ENCODE data around the gene OR2T8. TPM values are rescaled to one million over a fixed set of nuclear protein-coding genes. Genes with fewer than 3 reads are reported as not detected.

Gene OR2T8
- total RNA-seq, 2 donors from 2014 or later: not detected

DNA sequence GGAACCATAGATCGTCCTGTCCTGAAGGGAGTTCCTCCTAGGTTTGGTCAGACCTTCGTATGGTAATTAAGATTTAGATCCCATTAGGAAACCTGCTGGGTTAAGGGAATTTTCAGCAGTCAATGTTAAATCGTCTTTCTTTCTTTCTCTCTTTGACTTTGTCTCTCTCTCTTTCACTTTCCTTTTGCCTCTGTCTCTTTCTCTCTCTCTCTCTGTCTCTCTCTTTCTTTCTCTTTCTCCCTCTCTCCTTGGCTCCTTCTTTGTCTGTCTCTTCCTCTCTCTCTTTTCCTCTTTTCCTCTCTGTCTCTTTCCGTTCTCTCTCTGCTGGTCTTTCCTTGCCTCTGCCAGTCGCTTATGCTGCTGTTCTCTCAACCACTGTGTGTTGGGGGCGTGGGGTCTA lies 15.9 kb upstream of the OR2T8 start:
- DNase-seq (ENCODE audit: low spot score): no peak
- Histone ChIP-seq H3K9me3 (no peaks in the 10 kb centered on the region), H3K36me3 (no peaks in the 10 kb centered on the region), H3K27ac (no peak overlapping the region), H3K27me3 (no peaks in the 10 kb centered on the region), H3K4me3 (no peak overlapping the region), H3K4me1 (no peaks in the 10 kb centered on the region)
- TF ChIP-seq, protein P1, sequence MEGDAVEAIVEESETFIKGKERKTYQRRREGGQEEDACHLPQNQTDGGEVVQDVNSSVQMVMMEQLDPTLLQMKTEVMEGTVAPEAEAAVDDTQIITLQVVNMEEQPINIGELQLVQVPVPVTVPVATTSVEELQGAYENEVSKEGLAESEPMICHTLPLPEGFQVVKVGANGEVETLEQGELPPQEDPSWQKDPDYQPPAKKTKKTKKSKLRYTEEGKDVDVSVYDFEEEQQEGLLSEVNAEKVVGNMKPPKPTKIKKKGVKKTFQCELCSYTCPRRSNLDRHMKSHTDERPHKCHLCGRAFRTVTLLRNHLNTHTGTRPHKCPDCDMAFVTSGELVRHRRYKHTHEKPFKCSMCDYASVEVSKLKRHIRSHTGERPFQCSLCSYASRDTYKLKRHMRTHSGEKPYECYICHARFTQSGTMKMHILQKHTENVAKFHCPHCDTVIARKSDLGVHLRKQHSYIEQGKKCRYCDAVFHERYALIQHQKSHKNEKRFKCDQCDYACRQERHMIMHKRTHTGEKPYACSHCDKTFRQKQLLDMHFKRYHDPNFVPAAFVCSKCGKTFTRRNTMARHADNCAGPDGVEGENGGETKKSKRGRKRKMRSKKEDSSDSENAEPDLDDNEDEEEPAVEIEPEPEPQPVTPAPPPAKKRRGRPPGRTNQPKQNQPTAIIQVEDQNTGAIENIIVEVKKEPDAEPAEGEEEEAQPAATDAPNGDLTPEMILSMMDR (IDR thresholded peaks at IDR 0.05): no peak

DNA sequence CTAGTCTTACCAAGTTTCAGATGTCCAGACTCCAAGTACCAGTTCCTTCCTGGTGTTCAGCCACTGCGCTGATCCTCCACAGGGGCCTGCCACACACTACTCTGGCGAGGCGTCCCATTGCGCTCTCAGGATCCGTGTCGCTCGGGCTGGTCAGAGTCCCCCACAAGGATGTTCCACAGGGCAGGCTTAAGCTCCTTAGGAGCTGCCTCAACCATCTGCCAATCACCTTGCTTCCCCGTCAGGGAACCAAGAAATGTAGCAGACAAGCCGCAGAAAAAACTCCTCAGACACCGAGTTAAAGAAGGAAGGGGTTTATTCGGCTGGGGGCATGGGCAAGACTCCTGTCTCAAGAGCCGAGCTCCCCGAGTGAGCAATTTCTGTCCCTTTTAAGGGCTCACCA lies 14.9 kb upstream of the OR2T8 start:
- TF ChIP-seq, protein P1 (IDR thresholded peaks at IDR 0.05): no peak
- no peak overlapping the region for H3K4me3 ChIP-seq
- H3K4me1 ChIP-seq: no peaks in the 10 kb centered on the region
- no peak for DNase-seq (ENCODE audit: low spot score)
- no peak overlapping the region for H3K27ac ChIP-seq
- no peaks in the 10 kb centered on the region for H3K27me3 ChIP-seq
- H3K36me3 ChIP-seq: no peaks in the 10 kb centered on the region
- no peaks in the 10 kb centered on the region for H3K9me3 ChIP-seq

DNA sequence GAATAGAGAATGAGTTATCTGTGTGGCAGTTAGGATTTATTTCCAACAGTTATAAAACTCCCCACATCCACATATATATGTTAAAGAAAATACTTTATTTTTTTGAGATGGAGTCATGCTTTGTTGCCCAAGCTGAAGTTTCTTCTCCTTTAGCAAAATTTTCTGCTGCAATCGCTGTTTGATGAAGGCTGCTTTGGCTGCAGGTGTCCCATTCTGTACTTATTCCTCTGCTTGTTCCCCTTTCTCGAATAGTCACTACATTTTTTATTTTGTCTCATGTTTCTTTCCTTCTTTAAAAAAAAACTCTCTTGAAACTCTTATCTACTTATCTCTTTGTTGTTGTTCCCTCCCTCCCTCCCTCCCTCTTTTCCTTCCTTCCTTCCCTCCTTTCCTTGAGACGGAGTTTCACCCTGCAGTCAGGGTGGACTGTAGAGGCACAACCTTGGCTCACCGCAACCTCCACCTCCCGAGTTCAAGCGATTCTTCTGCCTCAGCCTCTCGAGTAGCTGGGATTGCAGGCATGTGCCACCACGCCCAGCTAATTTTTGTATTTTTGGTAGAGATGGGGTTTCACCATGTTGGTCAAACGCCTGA lies 14.0 kb upstream of the OR2T8 start:
- H3K36me3 ChIP-seq: no peaks in the 10 kb centered on the region
- TF ChIP-seq, protein P1 (IDR thresholded peaks at IDR 0.05): no peak
- H3K27me3 ChIP-seq: no peaks in the 10 kb centered on the region
- no peaks in the 10 kb centered on the region for H3K4me1 ChIP-seq
- H3K4me3 ChIP-seq: peak overlapping the region in 1 of 2 donors; percentile 14
- no peak for DNase-seq (ENCODE audit: low spot score)
- no peak overlapping the region for H3K27ac ChIP-seq
- no peaks in the 10 kb centered on the region for H3K9me3 ChIP-seq

DNA sequence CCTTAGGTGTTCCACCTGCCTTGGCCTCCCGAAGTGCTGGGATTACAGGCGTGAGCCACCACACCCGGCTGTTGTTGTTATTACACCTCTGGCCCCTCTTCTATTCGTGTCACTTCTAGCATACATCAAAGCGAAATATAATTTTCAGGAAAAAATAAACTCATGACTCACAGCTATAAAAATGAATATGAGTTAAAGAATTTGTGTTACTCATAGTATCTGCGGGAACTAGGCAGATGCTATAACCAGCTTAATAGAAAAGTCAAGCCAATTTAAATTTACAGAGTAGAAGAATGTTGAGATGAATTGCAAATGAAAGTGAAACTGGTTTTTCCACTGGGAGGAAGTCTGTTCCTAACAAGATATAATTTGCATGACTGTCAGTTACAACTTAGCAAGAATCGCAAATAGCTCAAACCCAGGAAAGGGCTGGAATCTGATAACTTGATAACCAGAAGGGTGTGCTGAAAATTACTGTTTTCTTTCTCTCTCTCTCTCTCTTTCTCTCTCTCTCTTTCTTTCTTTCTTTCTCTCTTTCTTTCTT lies 13.5 kb upstream of the OR2T8 start:
- H3K9me3 ChIP-seq: no peaks in the 10 kb centered on the region
- H3K27ac ChIP-seq: no peak overlapping the region
- DNase-seq (ENCODE audit: low spot score): no peak
- no peaks in the 10 kb centered on the region for H3K36me3 ChIP-seq
- H3K27me3 ChIP-seq: no peaks in the 10 kb centered on the region
- TF ChIP-seq, protein P1 (IDR thresholded peaks at IDR 0.05): no peak
- peak overlapping the region in 1 of 2 donors; percentile 14 for H3K4me3 ChIP-seq
- H3K4me1 ChIP-seq: no peaks in the 10 kb centered on the region

DNA sequence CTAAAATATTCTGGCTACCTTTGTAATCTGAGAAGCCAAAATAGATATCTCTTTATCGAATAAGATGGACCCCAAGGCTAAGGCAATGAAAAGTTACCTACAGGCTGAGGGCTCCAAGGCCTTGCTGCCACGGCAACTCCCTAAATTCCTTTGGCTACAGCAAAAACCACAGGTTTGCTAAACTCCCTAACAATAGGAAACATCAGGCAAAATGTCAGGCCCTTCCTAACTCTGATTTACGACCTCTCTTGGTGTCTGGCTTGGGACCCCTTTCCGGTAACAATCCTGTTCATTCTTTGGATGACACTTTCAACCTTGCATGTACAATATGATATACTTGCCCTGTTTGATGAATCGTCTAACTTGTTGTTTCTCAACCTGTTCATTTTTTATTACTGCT lies 11.3 kb upstream of the OR2T8 start:
- no peaks in the 10 kb centered on the region for H3K9me3 ChIP-seq
- H3K27me3 ChIP-seq: no peaks in the 10 kb centered on the region
- TF ChIP-seq, protein P1 (IDR thresholded peaks at IDR 0.05): no peak
- no peak overlapping the region for H3K27ac ChIP-seq
- H3K4me3 ChIP-seq: no peak overlapping the region
- no peaks in the 10 kb centered on the region for H3K4me1 ChIP-seq
- H3K36me3 ChIP-seq: no peaks in the 10 kb centered on the region
- DNase-seq (ENCODE audit: low spot score): no peak

DNA sequence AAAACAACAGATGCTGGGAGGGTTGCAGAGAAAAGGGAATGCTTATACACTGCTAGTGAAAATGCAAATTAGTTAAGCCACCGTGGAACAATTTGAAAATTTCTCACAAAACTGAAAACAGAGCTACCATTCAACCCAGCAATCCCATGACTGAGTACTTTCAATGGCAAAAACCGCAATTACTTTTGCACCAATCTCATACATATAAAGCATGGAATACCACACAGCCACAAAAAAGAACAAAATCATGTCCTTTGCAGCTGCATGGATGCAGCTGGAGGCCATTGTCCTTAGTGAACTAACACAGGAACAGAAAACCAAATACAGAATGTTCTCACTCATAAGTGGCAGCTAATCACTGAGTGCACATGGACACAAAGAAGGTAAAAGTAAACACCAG lies 6.3 kb upstream of the OR2T8 start:
- no peak overlapping the region for H3K4me3 ChIP-seq
- TF ChIP-seq, protein P1 (IDR thresholded peaks at IDR 0.05): no peak
- no peak for DNase-seq (ENCODE audit: low spot score)
- no peak overlapping the region for H3K27ac ChIP-seq
- H3K9me3 ChIP-seq: no peaks in the 10 kb centered on the region
- H3K27me3 ChIP-seq: no peaks in the 10 kb centered on the region
- H3K4me1 ChIP-seq: no peaks in the 10 kb centered on the region
- no peaks in the 10 kb centered on the region for H3K36me3 ChIP-seq

All from right atrium auricular region (tissue), 2 donors.